C4-2B (cell line): ENCODE results near the gene CFAP68.
A peak's percentile ranks its signal among the peaks of the same experiment; 100 is the strongest.

Experiments used
- H3K27ac ChIP-seq: fragments of 450-650 bp; 2 replicates; pipeline ENCODE4 v1.5.1; 2017
- CTCF ChIP-seq: fragments of 450-650 bp; conservative IDR thresholded peaks from 2 replicates; pipeline ENCODE4 v1.5.1; 2017; ENCODE audit warnings: mild to moderate bottlenecking
- ZFX ChIP-seq: fragments of 450-650 bp; IDR thresholded peaks from 2 replicates; pipeline ENCODE4 v1.6.1; 2017

Gene CFAP68

GRCh38 chr11:111917788-111918187 is 38.4 kb downstream of the CFAP68 start:
- no peak overlapping the region; the same call in 1 of the 2 replicates for H3K27ac ChIP-seq
- TF ChIP-seq CTCF (no peak), ZFX (no peak)

- H3K27ac ChIP-seq: peak within 1 kb of the TSS; percentile 72
- TF ChIP-seq ZFX: no peak
- no peak for TF ChIP-seq CTCF
Measured at GRCh38 chr11:111918390-111919256, 39.3 kb downstream of the CFAP68 start, which contains the start of gene C11orf52. TSS of gene C11orf52 (plus strand) at chr11:111918913. CDS start at chr11:111918973, 60 bp downstream.

DNA sequence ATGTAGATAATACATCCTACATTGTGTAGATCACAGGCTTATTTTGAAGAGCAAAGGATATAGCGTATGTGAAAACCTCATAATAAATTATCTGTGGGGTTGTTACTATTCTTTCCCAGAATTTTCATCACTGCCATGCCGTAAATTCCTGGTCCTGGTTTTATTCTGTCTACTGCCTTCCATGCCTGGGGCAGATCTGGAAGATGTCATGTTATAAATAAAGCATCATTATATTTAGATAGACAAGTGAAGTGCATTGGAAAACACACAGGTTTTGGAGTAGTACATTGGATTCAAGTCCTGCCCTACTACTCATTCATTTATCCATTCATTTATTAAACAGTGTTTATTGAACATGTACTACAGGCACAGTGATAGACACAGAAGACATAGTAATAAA is 41.6 kb downstream of the CFAP68 start:
- no peak overlapping the region for H3K27ac ChIP-seq
- TF ChIP-seq CTCF (no peak), ZFX (no peak)

GRCh38 chr11:111921541-111922230 is 42.3 kb downstream of the CFAP68 start:
- no peak overlapping the region for H3K27ac ChIP-seq
- TF ChIP-seq CTCF (no peak), ZFX (no peak)

GRCh38 chr11:111922803-111923202 is 43.5 kb downstream of the CFAP68 start:
- no peak overlapping the region for H3K27ac ChIP-seq
- no peak for TF ChIP-seq ZFX
- no peak for TF ChIP-seq CTCF

- H3K27ac ChIP-seq: no peak overlapping the region
- no peak for TF ChIP-seq ZFX
- no peak for TF ChIP-seq CTCF
Measured at GRCh38 chr11:111923351-111923788, 44.0 kb downstream of the CFAP68 start.

DNA sequence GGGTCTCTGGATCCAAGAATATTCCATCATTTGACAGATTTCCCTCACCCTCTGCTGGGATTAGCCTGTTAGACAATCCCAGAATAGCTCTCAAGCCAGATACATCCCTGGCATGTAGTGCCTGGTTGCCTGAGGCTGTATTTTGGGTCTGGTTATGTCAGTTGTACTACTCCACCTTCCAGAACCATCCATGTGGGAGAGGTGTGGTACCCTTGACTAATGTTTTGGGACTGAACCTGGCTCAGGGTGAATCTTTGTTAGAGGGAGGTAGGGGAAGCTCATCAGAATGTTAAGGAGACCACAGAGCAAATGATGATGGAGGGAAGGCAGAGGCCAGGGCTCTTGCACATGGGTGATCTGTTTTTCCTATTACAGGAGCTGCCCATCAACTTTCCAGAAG is 44.6 kb downstream of the CFAP68 start:
- TF ChIP-seq ZFX (no peak), CTCF (no peak)
- H3K27ac ChIP-seq: no peak overlapping the region
